ENCODE measurements around the gene ERC2. TPM values are rescaled to one million over a fixed set of nuclear protein-coding genes. Genes with fewer than 3 reads are reported as not detected.

Gene ERC2
- total RNA-seq, 4 donors from 2014 or later, result 0.81 to 2.9 (median 1.6) TPM

GRCh38 chr3:55621026-55621422 lies 847.2 kb downstream of the ERC2 start:
- WGBS, 2 donors (ENCODE audit: low coverage in 1 of 2), result 81 to 89% methylated on average over 2 to 3 of the region's 3 CpGs
- Histone ChIP-seq H3K9me3 (no peaks in the 10 kb centered on the region), H3K4me1 (no peaks in the 10 kb centered on the region), H3K4me3 (no peak overlapping the region), H3K27me3 (no peaks in the 10 kb centered on the region), H3K36me3 (no peaks in the 10 kb centered on the region), H3K27ac (no peak overlapping the region)
- no peak for TF ChIP-seq POLR2A (IDR thresholded peaks at IDR 0.05)
- TF ChIP-seq POLR2AphosphoS5 (IDR thresholded peaks at IDR 0.05), result no peak
- no peak for TF ChIP-seq CTCF (IDR thresholded peaks at IDR 0.05)
- no peak for TF ChIP-seq EP300 (IDR thresholded peaks at IDR 0.05)
- ATAC-seq, result no peak

GRCh38 chr3:55620351-55621025 lies 847.8 kb downstream of the ERC2 start:
- Histone ChIP-seq H3K9me3 (no peaks in the 10 kb centered on the region), H3K36me3 (no peaks in the 10 kb centered on the region), H3K4me1 (no peaks in the 10 kb centered on the region), H3K27me3 (no peaks in the 10 kb centered on the region), H3K27ac (no peak overlapping the region), H3K4me3 (no peak overlapping the region)
- ATAC-seq, result no peak
- TF ChIP-seq POLR2AphosphoS5 (IDR thresholded peaks at IDR 0.05) (no peak), EP300 (IDR thresholded peaks at IDR 0.05) (no peak), POLR2A (IDR thresholded peaks at IDR 0.05) (no peak), CTCF (IDR thresholded peaks at IDR 0.05) (no peak)
- WGBS, 2 donors (ENCODE audit: low coverage in 1 of 2), result 84 to 93% methylated on average over 3 to 11 of the region's 12 CpGs

GRCh38 chr3:55619046-55619808 lies 849.0 kb downstream of the ERC2 start:
- Histone ChIP-seq H3K4me3 (no peak overlapping the region), H3K27ac (no peak overlapping the region), H3K27me3 (no peaks in the 10 kb centered on the region), H3K9me3 (no peaks in the 10 kb centered on the region), H3K4me1 (no peaks in the 10 kb centered on the region), H3K36me3 (no peaks in the 10 kb centered on the region)
- no peak for TF ChIP-seq CTCF (IDR thresholded peaks at IDR 0.05)
- TF ChIP-seq EP300 (IDR thresholded peaks at IDR 0.05), result no peak
- TF ChIP-seq POLR2A (IDR thresholded peaks at IDR 0.05), result no peak
- no peak for TF ChIP-seq POLR2AphosphoS5 (IDR thresholded peaks at IDR 0.05)
- no peak for ATAC-seq
- 73 to 85% methylated on average over 8 to 10 of the region's 10 CpGs for WGBS, 2 donors (ENCODE audit: low coverage in 1 of 2)

- TF ChIP-seq POLR2AphosphoS5 (IDR thresholded peaks at IDR 0.05) (no peak), POLR2A (IDR thresholded peaks at IDR 0.05) (no peak), EP300 (IDR thresholded peaks at IDR 0.05) (no peak), CTCF (IDR thresholded peaks at IDR 0.05) (no peak)
- Histone ChIP-seq H3K27me3 (no peaks in the 10 kb centered on the region), H3K36me3 (no peaks in the 10 kb centered on the region), H3K4me1 (no peaks in the 10 kb centered on the region), H3K27ac (no peak overlapping the region), H3K4me3 (no peak overlapping the region), H3K9me3 (no peaks in the 10 kb centered on the region)
- ATAC-seq, result no peak
- WGBS, 2 donors (ENCODE audit: low coverage in 1 of 2), result 23 to 42% methylated on average over 4 of the region's 4 CpGs
Measured at GRCh38 chr3:55617385-55617784, 850.9 kb downstream of the ERC2 start.

GRCh38 chr3:55616803-55617202 lies 851.5 kb downstream of the ERC2 start:
- H3K9me3 ChIP-seq, result no peaks in the 10 kb centered on the region
- TF ChIP-seq CTCF (IDR thresholded peaks at IDR 0.05) (no peak), EP300 (IDR thresholded peaks at IDR 0.05) (no peak), POLR2AphosphoS5 (IDR thresholded peaks at IDR 0.05) (no peak), POLR2A (IDR thresholded peaks at IDR 0.05) (no peak)
- H3K27me3 ChIP-seq, result no peaks in the 10 kb centered on the region
- no peak overlapping the region for H3K27ac ChIP-seq
- H3K4me1 ChIP-seq, result no peaks in the 10 kb centered on the region
- ATAC-seq, result no peak
- H3K4me3 ChIP-seq, result no peak overlapping the region
- no peaks in the 10 kb centered on the region for H3K36me3 ChIP-seq
- WGBS, 2 donors (ENCODE audit: low coverage in 1 of 2), result 83 to 93% methylated on average over 1 to 2 of the region's 3 CpGs
